HepG2 (cell line): ENCODE results near the gene EEF1AKMT3.

Experiments used
- CBX5 ChIP-seq: sonication (generic); formaldehyde crosslinking; IDR thresholded peaks from 2 replicates; pipeline ENCODE4 v1.4.0; 2020; ENCODE audit warnings: missing genetic modification reagents, borderline replicate concordance
- CREM ChIP-seq, 2 experiments: sonication (generic) in 1 of 2; formaldehyde crosslinking in 1 of 2; IDR thresholded peaks; 2 replicates each; pipeline versions ENCODE4 v1.4.0 to v1.6.1; 2016 to 2020; ENCODE audit warnings: antibody characterized with exemption in 1 of 2, mild to moderate bottlenecking in 1 of 2, missing genetic modification reagents in 1 of 2
- CTCF ChIP-seq: sonication (generic); formaldehyde crosslinking; IDR thresholded peaks from 2 replicates; pipeline ENCODE4 v1.5.0; 2020; ENCODE audit warnings: mild to moderate bottlenecking, missing genetic modification reagents, moderate library complexity
- ESRRA ChIP-seq: sonication (generic); formaldehyde crosslinking; IDR thresholded peaks from 2 replicates; pipeline ENCODE4 v1.5.1; 2020; ENCODE audit warnings: mild to moderate bottlenecking, low read depth, missing genetic modification reagents
- ETV6 ChIP-seq: sonication (generic); formaldehyde crosslinking; conservative IDR thresholded peaks from 2 replicates; pipeline ENCODE4 v1.4.0; 2020; ENCODE audit warnings: missing genetic modification reagents
- HMGA1 ChIP-seq: sonication (generic); formaldehyde crosslinking; conservative IDR thresholded peaks from 2 replicates; pipeline ENCODE4 v1.4.0; 2020; ENCODE audit warnings: missing genetic modification reagents
- KDM1A ChIP-seq: IDR thresholded peaks from 2 replicates; pipeline ENCODE4 v1.6.1; 2016; ENCODE audit warnings: missing compliant biosample characterization
- PATZ1 ChIP-seq: sonication (generic); formaldehyde crosslinking; IDR thresholded peaks from 2 replicates; pipeline ENCODE4 v1.4.0; 2020; ENCODE audit warnings: missing genetic modification reagents
- SMC3 ChIP-seq: IDR thresholded peaks from 2 replicates; pipeline ENCODE4 v1.6.1; 2011; ENCODE audit warnings: low read length, improper control_type of control experiment
- TCF12 ChIP-seq, 2 experiments: fragments of 450-650 bp in 1 of 2; sonication (generic) in 1 of 2; formaldehyde crosslinking in 1 of 2; IDR thresholded peaks; 2 replicates each; pipeline versions ENCODE4 v1.6.1 to v1.8.0; 2017 to 2022; ENCODE audit warnings: antibody characterized with exemption in 1 of 2, mild to moderate bottlenecking in 1 of 2, missing genetic modification reagents in 1 of 2, moderate library complexity in 1 of 2
- TCF7 ChIP-seq: sonication (generic); IDR thresholded peaks from 2 replicates; pipeline ENCODE4 v1.6.1; 2016; ENCODE audit warnings: antibody characterized with exemption, low read depth
- ZNF124 ChIP-seq: sonication (generic); formaldehyde crosslinking; IDR thresholded peaks from 2 replicates; pipeline ENCODE4 v1.4.0; 2020; ENCODE audit warnings: missing genetic modification reagents
- ZNF790 ChIP-seq: sonication (generic); formaldehyde crosslinking; IDR thresholded peaks from 2 replicates; pipeline ENCODE4 v1.8.0; 2022; ENCODE audit warnings: missing genetic modification reagents, mild to moderate bottlenecking, borderline replicate concordance

GRCh38 chr12:57813111-57813970, 40.9 kb downstream of the EEF1AKMT3 start:
- TF ChIP-seq HMGA1 (CRISPR knock-in tag), result no peak
- TF ChIP-seq ETV6 (CRISPR knock-in tag), result no peak
- no peak for TF ChIP-seq PATZ1
- no peak for TF ChIP-seq CTCF
- no peak for TF ChIP-seq TCF12 (IDR thresholded peaks at IDR 0.05)
- no peak for TF ChIP-seq TCF12 (CRISPR knock-in tag; IDR thresholded peaks at IDR 0.05)
- no peak for TF ChIP-seq CBX5 (CRISPR knock-in tag)
- TF ChIP-seq ZNF124 (CRISPR knock-in tag), result no peak
- no peak for TF ChIP-seq CREM (IDR thresholded peaks at IDR 0.05)
- TF ChIP-seq CREM (CRISPR knock-in tag; IDR thresholded peaks at IDR 0.05), result no peak
- no peak for TF ChIP-seq TCF7
- no peak for TF ChIP-seq SMC3
- no peak for TF ChIP-seq ZNF790 (CRISPR knock-in tag)
- no peak for TF ChIP-seq ESRRA (CRISPR knock-in tag)
- no peak for TF ChIP-seq KDM1A (CRISPR knock-in tag)
